ENCODE data around the gene NOSIP. TPM values are rescaled to one million over a fixed set of nuclear protein-coding genes. Genes with fewer than 3 reads are reported as not detected.

NOSIP gene
- total RNA-seq, 1 experiment from 2014 or later, result 66.1 TPM

DNA sequence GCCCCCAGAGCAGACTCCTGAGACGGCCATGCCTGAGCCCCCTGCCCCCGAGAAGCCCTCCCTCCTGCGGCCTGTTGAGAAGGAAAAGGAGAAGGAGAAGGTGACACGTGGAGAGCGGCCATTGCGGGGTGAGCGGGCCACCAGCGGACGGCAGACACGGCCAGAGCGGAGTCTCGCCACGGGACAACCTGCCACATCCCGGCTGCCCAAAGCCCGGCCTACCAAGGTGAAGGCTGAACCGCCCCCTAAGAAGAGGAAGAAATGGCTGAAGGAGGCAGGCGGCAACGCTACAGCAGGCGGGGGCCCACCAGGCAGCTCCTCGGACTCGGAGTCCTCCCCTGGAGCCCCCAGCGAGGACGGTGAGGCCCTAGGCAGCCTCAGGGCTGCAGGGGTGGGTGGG, 35.5 kb upstream of the NOSIP start:
- ATAC-seq, result no peak
- intact Hi-C loops (cut with micrococcal nuclease; ENCODE audit: unreplicated experiment), result no loop called here
- no peak for DNase-seq (ENCODE audit: low read depth, low spot score)
- ChIA-PET POLR2A (no interaction called here), CTCF (no interaction called here)
- in situ Hi-C loops (cut with HindIII; ENCODE audit: low pct_unique_long_range_greater_than_20kb, low sequenced_read_pairs), result no loop called here
- no peaks in the 10 kb centered on the region for H3K27me3 ChIP-seq (ENCODE audit: control insufficient read depth, insufficient read depth, low read length)
- BruUV-seq (replicated peaks), result no TSS peak
- H3K9me3 ChIP-seq (ENCODE audit: control insufficient read depth, insufficient read depth, low read depth, low read length), result no peaks in the 10 kb centered on the region
- H3K27ac ChIP-seq (ENCODE audit: low read length), result no peak overlapping the region
- no peak overlapping the region for H3K4me3 ChIP-seq (ENCODE audit: low read depth in 2 of 2, low read length in 2 of 2)
- TF ChIP-seq TCF7L2 (IDR thresholded peaks at IDR 0.05; ENCODE audit: low read depth, low read length) (no peak), SIN3A (IDR thresholded peaks at IDR 0.05; ENCODE audit: borderline replicate concordance, insufficient read depth, low read depth, low read length) (no peak)
- no peaks in the 10 kb centered on the region for H3K36me3 ChIP-seq (ENCODE audit: control insufficient read depth, insufficient read depth, low read length)
- peaks cover 7% of the 10 kb centered on the region for H3K4me1 ChIP-seq (ENCODE audit: control insufficient read depth, insufficient read depth, low read length)

DNA sequence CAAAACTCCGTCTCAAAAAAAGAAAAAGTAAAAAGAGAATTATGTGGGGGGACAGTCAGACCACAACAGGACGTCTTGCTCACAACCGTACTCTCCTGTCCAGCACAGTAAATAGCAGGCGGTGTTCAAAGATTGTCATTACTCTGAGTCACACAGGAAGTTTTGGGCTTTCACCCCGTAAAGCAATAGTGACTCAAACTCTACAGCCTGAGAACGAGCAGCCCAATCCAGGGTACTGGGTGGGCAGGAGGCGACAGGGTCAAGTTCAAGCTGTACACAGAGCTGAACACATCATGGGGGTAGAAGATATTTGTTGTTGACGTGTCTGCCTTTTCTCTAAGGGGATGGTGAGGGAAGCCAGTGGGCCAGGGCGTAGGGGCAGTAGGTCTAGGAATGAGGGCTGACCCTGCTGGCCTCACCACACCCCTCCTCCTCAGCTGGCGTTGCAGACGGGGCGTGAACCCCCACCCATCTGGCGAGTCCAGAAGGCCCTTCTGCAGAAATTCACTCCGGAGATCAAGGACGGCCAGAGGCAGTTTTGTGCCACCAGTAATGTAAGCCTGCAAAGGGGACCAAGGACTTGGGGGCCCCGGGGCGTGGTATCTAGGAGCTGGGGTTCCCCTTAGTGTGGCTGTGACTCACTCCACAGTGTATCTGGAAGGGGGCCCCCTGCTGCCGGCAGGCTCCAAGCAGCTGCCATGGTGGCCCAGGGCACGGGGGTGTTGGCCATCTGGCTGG, 33.9 kb upstream of the NOSIP start:
- H3K4me3 ChIP-seq (ENCODE audit: low read depth in 2 of 2, low read length in 2 of 2), result no peak overlapping the region

More for the DNA sequence above, 33.9 kb upstream of the NOSIP start:
- ATAC-seq, result peak; percentile 82
- Histone ChIP-seq H3K27me3 (ENCODE audit: control insufficient read depth, insufficient read depth, low read length) (no peaks in the 10 kb centered on the region), H3K9me3 (ENCODE audit: control insufficient read depth, insufficient read depth, low read depth, low read length) (no peaks in the 10 kb centered on the region), H3K27ac (ENCODE audit: low read length) (peak overlapping the region; percentile 34; the same call in 1 of the 2 replicates), H3K4me1 (ENCODE audit: control insufficient read depth, insufficient read depth, low read length) (peaks cover 7% of the 10 kb centered on the region), H3K36me3 (ENCODE audit: control insufficient read depth, insufficient read depth, low read length) (no peaks in the 10 kb centered on the region)
- in situ Hi-C loops (cut with HindIII; ENCODE audit: low pct_unique_long_range_greater_than_20kb, low sequenced_read_pairs) (no loop called here), intact Hi-C loops (cut with micrococcal nuclease; ENCODE audit: unreplicated experiment) (no loop called here)
- DNase-seq (ENCODE audit: low read depth, low spot score), result peak; percentile 52
- TF ChIP-seq, protein P1, sequence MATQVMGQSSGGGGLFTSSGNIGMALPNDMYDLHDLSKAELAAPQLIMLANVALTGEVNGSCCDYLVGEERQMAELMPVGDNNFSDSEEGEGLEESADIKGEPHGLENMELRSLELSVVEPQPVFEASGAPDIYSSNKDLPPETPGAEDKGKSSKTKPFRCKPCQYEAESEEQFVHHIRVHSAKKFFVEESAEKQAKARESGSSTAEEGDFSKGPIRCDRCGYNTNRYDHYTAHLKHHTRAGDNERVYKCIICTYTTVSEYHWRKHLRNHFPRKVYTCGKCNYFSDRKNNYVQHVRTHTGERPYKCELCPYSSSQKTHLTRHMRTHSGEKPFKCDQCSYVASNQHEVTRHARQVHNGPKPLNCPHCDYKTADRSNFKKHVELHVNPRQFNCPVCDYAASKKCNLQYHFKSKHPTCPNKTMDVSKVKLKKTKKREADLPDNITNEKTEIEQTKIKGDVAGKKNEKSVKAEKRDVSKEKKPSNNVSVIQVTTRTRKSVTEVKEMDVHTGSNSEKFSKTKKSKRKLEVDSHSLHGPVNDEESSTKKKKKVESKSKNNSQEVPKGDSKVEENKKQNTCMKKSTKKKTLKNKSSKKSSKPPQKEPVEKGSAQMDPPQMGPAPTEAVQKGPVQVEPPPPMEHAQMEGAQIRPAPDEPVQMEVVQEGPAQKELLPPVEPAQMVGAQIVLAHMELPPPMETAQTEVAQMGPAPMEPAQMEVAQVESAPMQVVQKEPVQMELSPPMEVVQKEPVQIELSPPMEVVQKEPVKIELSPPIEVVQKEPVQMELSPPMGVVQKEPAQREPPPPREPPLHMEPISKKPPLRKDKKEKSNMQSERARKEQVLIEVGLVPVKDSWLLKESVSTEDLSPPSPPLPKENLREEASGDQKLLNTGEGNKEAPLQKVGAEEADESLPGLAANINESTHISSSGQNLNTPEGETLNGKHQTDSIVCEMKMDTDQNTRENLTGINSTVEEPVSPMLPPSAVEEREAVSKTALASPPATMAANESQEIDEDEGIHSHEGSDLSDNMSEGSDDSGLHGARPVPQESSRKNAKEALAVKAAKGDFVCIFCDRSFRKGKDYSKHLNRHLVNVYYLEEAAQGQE (IDR thresholded peaks at IDR 0.05; ENCODE audit: insufficient read depth in 1 of 2, low read depth in 2 of 2, low read length in 1 of 2), result no peak
- TF ChIP-seq SIN3A (IDR thresholded peaks at IDR 0.05; ENCODE audit: borderline replicate concordance, insufficient read depth, low read depth, low read length) (no peak), POLR2AphosphoS5 (IDR thresholded peaks at IDR 0.05; ENCODE audit: low read depth, low read length) (no peak), TCF7L2 (IDR thresholded peaks at IDR 0.05; ENCODE audit: low read depth, low read length) (no peak)
- TF ChIP-seq, protein P2, sequence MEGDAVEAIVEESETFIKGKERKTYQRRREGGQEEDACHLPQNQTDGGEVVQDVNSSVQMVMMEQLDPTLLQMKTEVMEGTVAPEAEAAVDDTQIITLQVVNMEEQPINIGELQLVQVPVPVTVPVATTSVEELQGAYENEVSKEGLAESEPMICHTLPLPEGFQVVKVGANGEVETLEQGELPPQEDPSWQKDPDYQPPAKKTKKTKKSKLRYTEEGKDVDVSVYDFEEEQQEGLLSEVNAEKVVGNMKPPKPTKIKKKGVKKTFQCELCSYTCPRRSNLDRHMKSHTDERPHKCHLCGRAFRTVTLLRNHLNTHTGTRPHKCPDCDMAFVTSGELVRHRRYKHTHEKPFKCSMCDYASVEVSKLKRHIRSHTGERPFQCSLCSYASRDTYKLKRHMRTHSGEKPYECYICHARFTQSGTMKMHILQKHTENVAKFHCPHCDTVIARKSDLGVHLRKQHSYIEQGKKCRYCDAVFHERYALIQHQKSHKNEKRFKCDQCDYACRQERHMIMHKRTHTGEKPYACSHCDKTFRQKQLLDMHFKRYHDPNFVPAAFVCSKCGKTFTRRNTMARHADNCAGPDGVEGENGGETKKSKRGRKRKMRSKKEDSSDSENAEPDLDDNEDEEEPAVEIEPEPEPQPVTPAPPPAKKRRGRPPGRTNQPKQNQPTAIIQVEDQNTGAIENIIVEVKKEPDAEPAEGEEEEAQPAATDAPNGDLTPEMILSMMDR (IDR thresholded peaks at IDR 0.05), result no peak
- CTCF ChIA-PET, result no interaction called here
- POLR2A ChIA-PET, result interaction anchor here (0.5 kb wide), 1 partner anchor 20 kb away, joined by 5 read pairs; no protein-coding TSS in a partner anchor
- BruUV-seq (replicated peaks), result TSS peak; percentile 55
